Activated naive CD4-positive, alpha-beta T cell treated with Interleukin-2 at 50 U/mL for 16 hours (primary cell): ENCODE results near the gene B3GAT2.

Source experiments
- DNase-seq: peaks from one replicate; pipeline ENCODE4 v3.0.0-alpha.2; 2020

The B3GAT2 gene

DNA sequence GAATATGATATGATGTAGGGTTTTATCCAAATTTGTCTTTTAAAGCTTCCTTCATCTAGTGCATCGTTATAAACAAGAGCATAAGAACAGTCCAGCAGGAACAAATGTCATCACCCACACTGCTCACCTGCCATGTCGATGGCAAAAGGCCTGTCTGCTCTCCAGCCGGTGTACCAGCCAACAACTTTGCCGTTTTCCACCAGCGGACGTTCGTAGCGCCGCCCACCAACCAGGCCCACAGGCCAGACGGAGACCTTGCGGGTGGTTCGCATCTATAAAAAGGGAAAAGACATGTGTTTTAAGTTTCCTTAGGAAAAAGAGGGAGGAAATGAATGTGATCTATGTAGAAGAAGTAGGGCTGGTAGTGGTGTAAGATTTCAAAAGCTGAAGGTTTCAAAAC is 62.9 kb downstream of the B3GAT2 start:
- no peak for DNase-seq

DNA sequence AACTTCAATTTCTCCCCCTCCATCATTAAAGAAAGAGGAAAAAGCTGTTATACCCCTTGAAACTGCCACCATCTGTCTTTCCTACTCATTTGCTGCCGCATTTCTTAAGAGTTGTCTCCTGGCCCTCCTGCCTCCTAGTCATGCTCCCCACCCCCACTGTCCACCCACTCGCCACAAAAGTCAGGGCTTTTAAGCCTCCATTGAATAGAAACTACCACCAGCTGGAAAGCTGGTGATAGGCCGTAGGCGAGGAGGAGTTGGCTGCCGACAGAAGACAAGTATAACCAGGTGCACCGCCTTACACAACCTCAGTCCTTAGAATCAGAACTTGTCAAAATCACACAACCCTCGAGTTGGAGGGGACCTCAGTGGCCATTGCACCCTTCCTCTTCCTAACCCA is 67.6 kb downstream of the B3GAT2 start:
- DNase-seq: no peak

DNA sequence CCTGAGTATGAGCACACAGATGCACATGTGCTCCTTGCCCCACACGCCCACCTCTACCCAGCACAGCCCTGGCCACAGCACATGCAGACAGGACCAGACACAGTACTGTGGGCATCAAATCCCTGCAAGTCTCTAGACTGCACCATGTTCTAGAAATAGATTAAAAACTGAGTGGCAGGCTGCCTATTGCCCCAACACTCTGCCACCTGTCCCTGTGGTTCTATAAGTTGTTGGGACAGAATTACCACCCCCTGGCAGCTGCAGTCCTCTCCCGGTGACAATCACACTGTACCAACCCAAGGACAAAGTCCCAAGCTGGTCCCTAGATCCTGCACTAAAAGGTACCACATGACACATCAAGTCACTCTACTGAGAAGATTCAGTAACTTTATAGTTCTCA is 70.2 kb downstream of the B3GAT2 start:
- no peak for DNase-seq

DNA sequence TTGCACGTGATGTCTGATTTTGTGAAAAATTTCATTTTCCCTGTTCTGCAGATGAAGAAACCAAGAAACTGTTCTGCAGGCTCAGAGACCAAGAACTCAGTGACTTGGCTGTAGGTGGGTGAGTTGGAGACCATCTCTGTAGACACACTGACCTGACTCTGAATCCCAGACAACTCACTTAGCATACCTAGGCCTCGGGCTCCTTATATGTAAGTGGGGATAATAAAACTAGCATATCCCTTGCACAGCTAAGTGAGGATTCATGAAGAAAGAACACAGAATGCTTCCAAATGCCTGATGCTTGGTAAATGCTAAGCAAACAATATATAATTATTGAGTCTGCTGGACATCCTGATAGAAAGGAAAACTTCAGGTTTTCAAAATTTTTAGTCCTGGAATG is 70.8 kb downstream of the B3GAT2 start:
- DNase-seq: no peak

DNA sequence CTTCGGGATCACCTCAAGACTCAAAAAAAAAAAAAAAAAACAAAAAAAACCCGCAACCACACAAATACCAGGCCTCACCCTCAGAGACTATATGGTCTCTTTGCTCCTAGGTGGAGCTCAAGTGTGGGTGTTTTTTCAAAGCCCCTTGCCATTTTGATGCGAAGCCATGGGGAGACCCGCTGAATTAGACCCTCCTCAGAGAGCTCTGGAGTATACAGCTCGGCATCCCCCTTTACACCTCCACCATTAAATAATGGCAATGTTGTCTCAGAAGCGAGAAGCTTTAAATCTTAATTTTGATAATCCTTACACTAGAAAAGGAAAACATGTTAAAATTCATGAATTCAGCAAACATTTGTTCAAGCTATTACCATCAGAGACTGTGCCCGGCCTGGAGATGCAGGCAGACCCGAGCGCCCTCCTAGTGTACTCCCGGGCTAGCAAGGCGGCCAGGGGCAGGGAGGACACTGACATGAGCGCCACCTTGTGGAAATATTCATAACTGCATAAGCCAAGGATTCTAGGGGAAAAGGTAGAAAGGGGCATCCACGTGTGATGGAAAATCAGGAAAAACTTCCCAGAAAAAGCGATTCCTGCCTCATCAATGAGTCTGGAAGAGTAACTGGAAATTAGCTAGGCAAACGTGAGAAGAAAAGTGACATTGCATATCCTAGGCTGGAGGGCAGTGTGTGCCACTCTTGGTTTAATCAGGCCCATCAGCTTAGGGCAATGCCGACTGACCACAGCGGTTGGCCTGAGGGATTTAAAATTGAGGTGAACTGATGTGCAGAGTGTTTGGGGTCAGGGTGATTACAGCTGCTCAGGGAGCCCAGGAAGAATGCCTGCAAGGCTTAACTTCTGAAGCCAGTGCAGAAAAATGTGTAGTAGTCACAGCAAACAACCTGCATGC is 72.5 kb downstream of the B3GAT2 start:
- DNase-seq: peak; percentile 48

DNA sequence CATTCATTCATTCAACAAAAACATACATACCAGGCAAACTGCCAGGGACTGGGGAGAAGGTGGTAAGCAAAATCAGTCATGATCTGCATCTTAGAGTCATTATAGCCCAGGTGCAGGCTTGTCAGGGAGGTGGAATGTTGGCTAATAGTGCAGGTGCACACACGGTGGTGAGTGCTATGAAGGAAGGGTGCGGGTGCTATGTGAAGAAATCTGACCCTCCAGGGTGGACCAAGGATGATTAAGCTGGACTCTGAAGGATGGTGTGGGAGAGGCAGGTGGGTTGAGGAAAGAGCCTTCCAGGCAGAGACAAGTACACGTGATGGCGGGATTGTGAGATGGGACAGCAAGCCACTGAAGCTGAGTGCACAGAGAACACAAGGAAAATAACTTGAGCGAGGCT is 77.4 kb downstream of the B3GAT2 start:
- no peak for DNase-seq

DNA sequence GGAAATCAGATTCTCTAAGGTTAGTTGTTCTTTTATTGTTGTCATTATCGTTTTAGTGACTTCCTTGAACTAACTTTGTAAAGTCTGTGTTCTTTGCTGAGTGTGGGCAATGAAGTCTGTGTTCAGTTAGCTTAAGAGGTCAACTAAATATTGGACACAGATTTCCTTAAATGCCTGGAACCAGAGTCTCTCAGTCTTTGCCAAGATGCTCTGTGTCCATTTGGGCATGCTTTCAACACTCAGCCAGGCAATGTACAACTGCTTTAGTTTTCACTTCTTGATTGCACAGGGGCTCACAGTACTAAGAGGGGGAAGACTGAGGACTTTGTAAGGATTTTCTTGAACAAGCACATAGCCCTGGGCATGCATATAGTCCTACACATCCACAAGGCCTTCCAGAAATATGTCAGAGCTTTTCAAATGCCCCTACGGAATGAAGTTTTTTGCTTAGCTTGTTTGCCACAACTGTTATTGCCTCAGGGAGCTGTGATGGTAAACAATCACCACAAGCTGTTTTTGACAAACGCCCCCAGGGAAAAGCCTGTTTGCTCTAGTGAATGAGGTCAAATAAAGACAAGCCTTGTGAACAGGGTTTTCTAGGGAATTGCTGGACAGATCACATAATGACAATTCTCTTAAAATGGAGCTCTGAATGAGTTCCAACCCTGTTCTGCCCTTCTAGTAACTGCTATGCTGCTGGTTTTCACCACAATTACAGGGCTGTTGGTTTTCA is 82.5 kb downstream of the B3GAT2 start:
- DNase-seq: no peak

DNA sequence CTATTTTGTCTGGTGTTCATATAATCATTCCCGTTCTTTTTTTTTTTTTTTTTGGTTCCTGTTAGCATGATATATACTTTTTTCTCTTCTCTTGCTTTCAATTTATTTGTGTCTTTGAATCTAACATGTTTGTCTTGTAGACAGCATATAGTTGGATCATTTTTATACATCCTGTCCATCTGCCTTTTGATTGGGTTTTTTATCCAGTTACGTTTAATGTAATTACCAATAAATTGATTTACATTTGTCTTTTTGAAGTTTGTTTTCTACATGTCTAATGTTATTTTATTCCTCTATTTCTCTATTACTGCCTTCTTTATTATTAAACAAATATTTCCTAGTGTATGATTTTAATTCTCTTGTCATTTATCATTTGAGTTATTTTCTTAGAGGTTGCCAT is 84.4 kb downstream of the B3GAT2 start:
- DNase-seq: no peak

DNA sequence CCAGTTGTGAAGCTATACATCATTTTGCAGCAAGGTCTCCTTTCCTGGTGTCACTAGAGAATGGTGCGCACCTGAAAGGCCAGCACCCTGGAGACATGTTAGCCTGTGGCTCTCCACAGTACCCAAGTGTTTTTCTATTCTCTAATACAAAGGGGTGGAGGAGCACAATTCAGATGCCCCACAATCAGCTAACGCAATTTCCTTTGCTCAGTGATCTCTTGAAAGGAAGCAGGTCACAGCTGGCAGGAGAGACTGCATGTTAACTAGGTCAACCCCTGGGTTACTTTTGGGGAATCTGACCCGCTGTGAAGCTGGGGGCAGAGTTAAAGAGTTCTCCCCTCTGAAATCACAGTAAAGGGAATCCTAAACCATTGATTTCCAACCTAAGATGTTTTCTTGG is 92.5 kb downstream of the B3GAT2 start:
- DNase-seq: no peak

DNA sequence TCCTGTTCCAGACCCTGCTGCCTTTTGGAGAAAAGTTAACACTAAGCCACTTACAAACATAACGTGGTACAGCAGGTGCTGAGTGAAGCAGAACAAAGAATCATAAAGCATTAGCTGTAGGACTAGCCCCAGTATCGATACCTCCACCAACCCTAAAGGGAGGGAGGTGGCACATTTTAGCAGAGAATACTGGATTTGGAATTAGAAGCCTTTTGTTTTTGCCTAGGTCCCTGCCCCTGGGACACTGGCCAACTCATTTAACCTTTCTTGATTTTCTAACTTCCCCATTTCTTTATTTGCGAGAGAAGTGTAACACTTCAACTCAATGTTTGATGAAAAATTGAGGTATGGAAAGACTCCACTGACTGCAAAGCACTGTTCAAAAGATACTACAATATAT is 93.5 kb downstream of the B3GAT2 start:
- DNase-seq: no peak

DNA sequence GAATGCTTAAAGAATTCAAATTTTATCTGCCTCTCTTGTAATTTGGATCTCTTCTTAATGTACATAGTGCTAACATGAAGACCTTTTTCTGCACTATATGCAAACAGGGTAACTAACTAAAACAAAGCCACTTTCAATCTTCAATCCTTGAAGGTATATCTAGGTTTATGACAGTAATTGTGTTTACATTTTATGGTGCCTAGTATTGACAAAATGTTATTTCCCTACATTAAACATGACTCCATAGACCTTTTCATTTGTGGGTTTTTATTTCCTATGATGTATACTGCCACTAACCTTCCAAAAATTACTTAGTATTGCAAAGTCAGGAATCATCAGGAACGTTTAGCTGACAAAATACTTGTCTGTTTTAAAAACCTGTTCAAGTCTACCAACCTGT is 95.9 kb downstream of the B3GAT2 start:
- no peak for DNase-seq

DNA sequence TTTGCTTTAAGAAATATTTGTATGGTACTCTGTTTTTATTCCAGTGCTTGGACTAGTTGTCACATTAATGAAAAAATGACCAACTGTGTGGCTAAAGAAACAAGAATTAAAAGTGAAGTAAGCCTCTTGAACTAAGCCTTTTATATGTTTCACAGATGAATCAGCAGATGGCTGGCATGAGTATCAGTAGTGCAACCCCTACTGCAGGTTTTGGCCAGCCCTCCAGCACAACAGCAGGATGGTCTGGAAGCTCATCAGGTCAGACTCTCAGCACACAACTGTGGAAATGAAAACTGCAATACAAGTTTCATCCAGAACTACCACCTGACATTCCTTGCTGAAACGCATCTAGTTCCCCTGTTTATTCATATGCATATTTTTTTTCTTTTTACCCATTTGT is 96.8 kb downstream of the B3GAT2 start:
- DNase-seq: no peak

DNA sequence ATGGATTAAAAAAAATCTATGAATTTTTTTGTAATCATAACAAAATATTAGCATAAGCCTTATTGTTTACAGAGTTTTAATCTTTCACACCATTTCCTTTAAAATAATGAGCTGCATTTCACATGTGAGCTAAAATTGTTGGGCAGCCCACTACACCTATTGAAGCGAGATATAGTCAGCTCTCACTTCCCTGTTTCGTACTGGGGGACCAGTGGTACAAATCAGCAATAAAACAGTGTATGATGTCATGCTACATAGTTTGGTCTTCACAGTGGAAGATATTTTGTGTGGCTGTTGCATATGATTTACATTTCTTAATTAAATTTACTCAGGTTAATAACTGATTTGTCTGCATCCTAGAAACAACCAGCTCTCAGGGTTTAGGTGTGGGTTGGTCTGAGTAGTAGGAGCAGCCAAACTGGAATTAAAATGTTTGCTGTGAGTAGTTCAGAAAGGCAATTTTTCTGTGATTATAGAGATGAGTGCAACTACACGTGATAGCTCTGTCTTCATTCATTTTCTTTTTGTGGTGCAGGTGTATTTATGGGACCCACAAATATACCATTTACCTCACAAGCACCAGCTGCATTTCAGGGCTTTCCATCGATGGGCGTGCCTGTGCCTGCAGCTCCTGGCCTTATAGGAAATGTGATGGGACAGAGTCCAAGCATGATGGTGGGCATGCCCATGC is 99.3 kb downstream of the B3GAT2 start:
- no peak for DNase-seq

DNA sequence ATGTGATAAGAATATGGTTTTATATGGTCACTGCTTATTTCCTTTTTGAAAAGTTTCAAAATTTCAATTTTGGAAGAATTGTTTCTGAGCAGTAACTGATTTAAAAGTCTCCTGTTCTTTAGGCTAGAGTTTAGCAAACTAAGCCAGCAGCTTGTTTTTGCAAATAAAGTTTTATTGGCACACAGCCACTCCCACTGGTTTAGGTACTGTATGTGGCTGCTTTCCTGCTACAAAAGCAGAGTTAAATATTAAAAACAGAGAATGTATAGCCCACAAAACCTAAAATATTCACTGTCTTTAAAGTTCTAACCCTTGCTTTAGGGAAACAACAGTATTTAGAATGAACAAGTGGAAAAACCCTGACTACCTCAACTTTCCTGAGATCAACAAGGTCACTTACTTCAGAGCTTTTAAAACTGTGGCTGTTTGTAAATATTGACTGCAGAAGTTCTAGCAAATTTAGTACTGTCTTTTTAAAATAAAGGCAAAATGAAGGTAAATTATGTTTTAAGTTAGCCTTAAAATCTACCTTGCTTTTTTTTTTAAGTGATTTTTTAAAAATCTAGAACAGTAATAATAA is 104.1 kb downstream of the B3GAT2 start:
- no peak for DNase-seq

DNA sequence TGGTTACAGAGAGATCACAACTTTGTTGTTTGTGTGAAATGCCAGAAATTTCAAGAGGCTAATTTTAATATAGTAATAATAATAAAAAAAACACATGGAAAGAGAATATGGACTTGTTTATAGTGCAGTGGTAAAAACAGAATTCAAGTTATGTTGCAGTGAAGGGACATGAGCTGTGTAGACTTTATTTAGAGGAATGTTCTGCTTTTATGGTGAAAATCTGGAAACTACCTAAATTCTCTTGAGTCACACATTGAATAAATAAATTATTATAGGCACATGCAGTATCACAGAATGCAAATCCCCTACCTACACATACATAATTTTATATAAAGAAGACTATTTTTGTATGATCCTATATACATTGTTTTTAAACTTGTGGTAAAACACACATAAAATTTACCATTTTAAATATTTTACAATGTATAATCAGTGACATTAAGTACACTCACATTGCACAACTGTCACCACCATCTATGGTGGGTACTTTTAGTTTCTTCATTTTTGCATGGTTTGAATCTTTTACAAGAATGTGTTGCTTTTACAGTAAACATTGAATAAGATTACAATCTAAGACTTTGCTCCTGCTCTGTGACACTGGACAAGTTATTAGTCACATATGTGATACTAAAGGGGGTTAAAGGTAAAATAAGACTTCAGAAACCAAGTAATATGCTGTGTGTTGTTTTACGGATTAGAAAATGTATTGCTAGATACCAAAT is 107.4 kb downstream of the B3GAT2 start:
- no peak for DNase-seq

DNA sequence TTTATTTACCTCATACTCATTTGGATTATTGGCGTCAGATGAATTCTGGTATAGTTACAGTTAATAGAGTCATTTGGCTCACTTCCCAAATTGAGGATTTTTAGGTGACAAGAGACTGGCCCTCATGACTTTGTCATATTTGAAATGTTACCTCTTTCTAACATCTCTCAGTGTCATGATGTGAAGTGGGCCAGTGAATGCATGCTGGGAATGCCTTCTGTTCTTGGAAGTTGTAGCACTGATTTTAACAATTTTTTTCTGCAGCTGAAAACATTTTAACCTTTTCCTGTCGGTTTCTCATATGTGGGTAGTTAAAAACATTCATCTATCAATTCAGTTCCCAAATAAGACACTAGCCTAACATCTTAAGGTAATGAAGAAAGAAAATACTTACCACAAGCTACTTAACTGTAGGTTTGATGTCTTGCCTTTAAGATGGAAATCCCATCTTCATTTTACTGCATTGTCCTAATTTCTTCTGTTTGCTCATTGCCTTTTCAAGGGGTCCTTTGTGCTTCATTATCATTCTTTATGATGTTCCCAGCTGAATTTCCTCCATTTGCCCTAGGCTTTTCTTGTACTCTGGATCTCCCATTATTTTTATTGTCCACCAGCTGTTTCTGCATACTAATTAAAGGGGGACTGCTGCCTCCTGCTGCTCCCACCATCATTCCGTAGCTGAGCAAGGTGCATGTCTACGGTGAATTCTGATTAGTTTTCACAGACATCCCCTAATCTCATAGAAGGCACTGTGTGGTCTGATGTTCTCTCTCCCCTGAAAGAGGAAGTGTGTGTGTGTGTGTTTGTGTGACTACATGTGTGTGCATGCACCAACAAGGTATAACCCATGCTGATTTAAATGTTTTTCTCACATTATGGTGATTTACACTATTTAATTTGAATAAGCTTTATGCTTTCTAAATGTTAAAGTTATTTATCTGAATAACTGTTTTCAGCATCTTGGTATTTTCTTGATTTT is 109.5 kb downstream of the B3GAT2 start:
- no peak for DNase-seq

DNA sequence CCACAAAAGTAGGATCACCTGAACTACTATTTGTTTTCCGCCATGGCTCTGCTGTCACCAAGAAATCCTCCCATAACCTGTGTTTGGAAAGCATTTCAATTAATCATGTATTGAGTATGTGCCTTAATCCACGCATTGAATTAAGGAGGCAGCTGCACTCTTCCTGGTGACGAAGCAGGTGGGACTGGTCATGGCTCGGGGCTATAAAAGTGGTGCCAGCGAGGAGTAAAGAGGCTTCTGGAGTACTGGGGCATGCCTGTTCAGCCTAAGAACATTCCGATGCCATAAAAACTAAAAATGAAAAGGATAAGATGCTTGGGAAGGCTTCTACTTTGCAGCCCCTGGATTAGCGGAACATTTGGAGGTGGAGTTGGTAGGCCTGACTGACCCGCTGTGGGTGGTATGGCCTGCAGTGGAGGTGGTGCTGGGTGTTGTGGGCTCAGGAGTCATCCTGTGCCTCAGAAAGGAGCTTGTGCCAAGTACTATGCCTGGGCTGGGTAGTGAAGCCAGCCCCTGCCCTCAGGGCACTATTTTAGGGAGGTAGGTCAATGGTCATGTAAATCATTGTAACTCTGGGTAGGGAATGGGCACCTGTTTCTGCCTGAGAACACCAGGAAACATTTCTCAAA is 110.5 kb downstream of the B3GAT2 start:
- DNase-seq: no peak

DNA sequence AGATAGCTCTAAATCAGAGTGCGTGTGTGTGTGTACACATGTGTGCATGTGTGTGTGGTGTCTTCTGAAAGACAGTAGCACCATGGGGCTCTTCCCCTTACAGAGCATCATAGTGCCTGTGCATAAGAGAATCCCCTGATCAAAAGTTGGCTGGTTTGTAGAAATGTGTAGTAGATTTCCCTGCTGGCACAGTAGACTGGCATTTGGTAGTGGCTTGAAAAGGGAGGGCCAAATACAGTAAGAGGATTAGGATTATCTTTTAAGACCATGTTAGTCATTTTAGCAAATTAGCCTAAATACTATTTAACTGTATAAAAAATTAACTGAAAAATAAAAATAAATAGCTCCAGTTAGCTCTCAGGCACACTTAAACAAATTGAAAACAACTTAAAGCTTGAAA is 112.6 kb downstream of the B3GAT2 start:
- no peak for DNase-seq

DNA sequence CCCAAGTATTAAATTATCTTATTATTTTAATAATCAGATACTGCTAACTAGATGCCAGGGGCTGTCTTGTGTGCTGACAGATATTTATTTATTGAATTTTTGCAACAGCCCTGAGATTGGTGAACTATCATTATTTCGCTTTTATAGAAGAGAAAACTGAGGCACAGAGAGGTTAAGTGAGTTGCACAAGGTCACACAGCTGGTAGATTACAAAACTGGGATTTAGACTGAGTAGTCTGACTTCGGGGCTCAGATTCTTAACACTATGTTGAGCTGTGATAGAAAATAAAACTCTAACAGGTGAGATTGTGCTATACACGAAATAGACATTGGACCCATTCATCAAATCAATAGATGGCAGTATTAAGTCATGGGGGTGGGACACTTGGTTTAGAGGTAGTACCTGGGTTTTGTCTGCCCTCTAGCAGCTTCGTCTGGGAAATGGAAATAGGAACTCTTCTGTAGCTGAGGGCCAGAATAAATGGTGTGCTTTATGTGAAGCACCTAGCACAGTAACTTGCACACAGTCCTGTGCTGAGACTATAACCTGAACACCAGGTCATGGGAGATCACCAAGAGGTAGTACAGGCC is 113.4 kb downstream of the B3GAT2 start:
- no peak for DNase-seq

DNA sequence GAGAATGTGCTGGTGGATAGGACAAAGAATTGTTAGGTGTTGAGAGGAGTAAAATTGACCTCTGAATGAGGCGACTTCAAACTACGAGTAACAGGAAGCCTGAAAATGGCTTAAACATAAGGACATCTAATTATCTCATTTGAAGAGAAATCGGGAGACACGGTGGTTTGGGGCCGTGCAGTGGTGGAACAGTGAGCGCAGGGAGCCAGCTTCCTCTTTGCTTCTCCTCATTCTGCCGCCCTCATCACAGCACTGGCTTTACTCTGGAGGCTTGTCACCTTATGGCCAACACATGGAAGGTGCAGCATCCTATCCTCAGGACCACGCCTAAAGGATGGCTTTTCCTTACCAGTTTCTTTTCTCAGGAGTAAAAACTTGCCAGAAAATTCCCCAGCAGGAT is 114.3 kb downstream of the B3GAT2 start:
- no peak for DNase-seq

DNA sequence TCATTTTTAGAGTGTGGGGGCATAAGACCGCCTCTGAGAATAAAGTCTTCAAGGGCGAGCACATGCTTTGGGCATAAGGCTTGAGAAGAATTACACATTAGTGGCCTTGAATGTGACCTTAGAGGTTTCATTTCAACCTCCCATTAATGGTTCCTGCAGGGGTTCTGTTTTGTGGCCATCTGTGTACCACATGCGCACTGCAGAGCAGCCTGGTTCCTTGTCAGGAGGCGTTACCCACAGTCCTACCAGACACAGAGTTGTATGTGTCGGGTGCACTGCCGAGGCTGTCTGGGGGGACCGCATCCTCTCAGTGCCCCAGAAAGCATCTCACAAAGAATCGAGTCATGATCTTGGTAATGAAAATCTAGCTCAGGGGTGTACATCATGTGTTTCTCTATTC is 115.7 kb downstream of the B3GAT2 start:
- DNase-seq: no peak
